Measurements from ENCODE around the gene ADAP1.

GRCh38 chr7:869348-869747 lies 85.1 kb downstream of the ADAP1 start:
- TF ChIP-seq POLR2A (IDR thresholded peaks at IDR 0.05; ENCODE audit: low read depth) (no peak), CTCF (IDR thresholded peaks at IDR 0.05) (no peak)
